Daoy (cell line): ENCODE results near the gene P4HA2. TPM values are rescaled to one million over a fixed set of nuclear protein-coding genes. Genes with fewer than 3 reads are reported as not detected.

Source experiments
- DNase-seq: peaks from one replicate; pipeline ENCODE4 v3.0.0-alpha.2; 2015; ENCODE audit warnings: low read depth
- total RNA-seq: library from RNA; depleted of rRNA; stranded (reverse); fragments of >200 nt; shearing (Covaris generic); gene quantifications from 2 replicates; pipeline ENCODE4 v1.2.3, GENCODE V29; 2014; rRNA removed

The P4HA2 gene
- total RNA-seq, 1 experiment from 2014 or later = 118 TPM

DNA sequence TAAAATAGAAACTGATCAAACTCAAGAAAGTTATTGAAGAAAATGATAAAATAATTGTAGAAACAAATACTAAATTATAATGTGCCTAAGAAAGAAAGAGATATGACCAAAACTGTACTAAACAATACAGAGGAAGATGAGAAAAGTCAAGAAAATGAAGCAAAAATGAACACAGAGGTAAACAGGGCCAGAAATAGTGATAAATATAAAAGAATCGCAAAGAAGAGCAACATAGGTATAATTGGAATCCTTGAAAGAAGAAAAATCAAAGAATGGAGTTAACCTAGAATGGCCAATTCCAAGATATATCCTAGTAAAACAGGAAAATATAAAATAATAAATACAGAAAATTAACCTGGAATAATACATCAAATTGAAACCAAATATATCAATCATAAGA, 84.5 kb downstream of the P4HA2 start:
- no peak for DNase-seq

DNA sequence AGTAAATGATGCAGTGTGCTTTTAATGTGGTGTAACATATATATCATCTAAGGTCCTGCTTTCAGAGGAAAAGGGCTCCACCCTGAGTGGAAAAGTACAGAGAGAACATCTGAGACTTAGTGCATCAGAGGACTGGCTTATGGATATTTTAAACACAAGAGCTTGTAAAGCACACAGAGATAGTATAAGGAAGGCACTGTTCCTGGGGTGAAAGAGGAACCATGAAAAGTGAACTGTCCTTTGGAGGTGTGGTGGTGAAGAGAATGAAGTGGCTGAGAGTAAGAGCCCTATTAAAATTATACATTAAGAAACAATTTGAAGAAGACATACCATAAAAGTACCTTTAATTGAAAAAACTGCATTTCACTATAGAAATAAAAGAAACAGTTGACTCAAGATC, 85.2 kb downstream of the P4HA2 start:
- no peak for DNase-seq

Other genes starting within 250 kb of the P4HA2 start
- 0.06 and 0.46 TPM in 2 replicates for gene ACSL6, start 216.2 kb downstream of the P4HA2 start, total RNA-seq
- not detected in 2 replicates for gene IL3, start 167.2 kb downstream of the P4HA2 start, total RNA-seq
- gene CSF2, start 154.1 kb downstream of the P4HA2 start, total RNA-seq = 16.4 and 25.3 TPM in 2 replicates
- 94.7 and 103 TPM in 2 replicates for gene PDLIM4, start 29.8 kb upstream of the P4HA2 start, total RNA-seq
- 3.0 and 3.5 TPM in 2 replicates for gene SLC22A4, start 66.5 kb upstream of the P4HA2 start, total RNA-seq
- gene SLC22A5, start 141.9 kb upstream of the P4HA2 start, total RNA-seq = 6.9 and 7.1 TPM in 2 replicates